Hepatocyte (in vitro differentiated cells): ENCODE results near the gene GADD45G.

Source experiments
- CTCF ChIP-seq: fragments of 200-600 bp; sonication (generic); IDR thresholded peaks from 2 replicates; pipeline ENCODE4 v1.5.1; 2016; ENCODE audit warnings: antibody characterized with exemption, mild to moderate bottlenecking; ENCODE audit not compliant: poor library complexity
- EZH2 ChIP-seq: fragments of 200-600 bp; sonication (generic); IDR thresholded peaks from 2 replicates; pipeline ENCODE4 v1.6.1; 2016; ENCODE audit warnings: antibody characterized with exemption, mild to moderate bottlenecking, borderline replicate concordance
- EZH2phosphoT487 ChIP-seq: fragments of 200-600 bp; sonication (generic); IDR thresholded peaks from one replicate; pipeline ENCODE4 v1.6.1; 2018; ENCODE audit warnings: antibody characterized with exemption, mild to moderate bottlenecking, low read depth, moderate library complexity; ENCODE audit not compliant: unreplicated experiment, severe bottlenecking

- TF ChIP-seq CTCF: no peak
- no peak for TF ChIP-seq EZH2
- TF ChIP-seq EZH2phosphoT487: no peak
Measured at GRCh38 chr9:89588271-89588879, 16.4 kb upstream of the GADD45G start.
